ENCODE data around the gene ANKRD13D.

ANKRD13D gene

GRCh38 chr11:67289226-67289650 is at the start of gene ANKRD13D:
ANKRD13D (plus strand) TSS chr11:67289303; CDS start chr11:67289461, 158 bp downstream.
- H3K4me1 ChIP-seq (ENCODE audit: control insufficient read depth, insufficient read depth, low read length), result no peaks in the 10 kb centered on the region
- no peaks in the 10 kb centered on the region for H3K27me3 ChIP-seq (ENCODE audit: control insufficient read depth, insufficient read depth, low read length)
- H3K4me3 ChIP-seq (ENCODE audit: low read depth, low read length), result peak within 1 kb of the TSS; percentile 76
- peak within 1 kb of the TSS; percentile 79 for H3K9ac ChIP-seq (ENCODE audit: low read depth, low read length)
- H3K36me3 ChIP-seq (ENCODE audit: control insufficient read depth, insufficient read depth, low read length), result peaks cover 40% of the 10 kb centered on the region
- no peaks in the 10 kb centered on the region for H3K9me3 ChIP-seq (ENCODE audit: control insufficient read depth, insufficient read depth, low read length)

- no peaks in the 10 kb centered on the region for H3K27me3 ChIP-seq (ENCODE audit: control insufficient read depth, insufficient read depth, low read length)
- peaks cover 19% of the 10 kb centered on the region for H3K4me1 ChIP-seq (ENCODE audit: control insufficient read depth, insufficient read depth, low read length)
- peak overlapping the region; percentile 99 for H3K9ac ChIP-seq (ENCODE audit: low read depth, low read length)
- H3K4me3 ChIP-seq (ENCODE audit: low read depth, low read length), result peak overlapping the region; percentile 98
- peaks cover 16% of the 10 kb centered on the region for H3K36me3 ChIP-seq (ENCODE audit: control insufficient read depth, insufficient read depth, low read length)
- H3K9me3 ChIP-seq (ENCODE audit: control insufficient read depth, insufficient read depth, low read length), result no peaks in the 10 kb centered on the region
These were observed 49.1 kb upstream of the ANKRD13D start for GRCh38 chr11:67239783-67240575.

GRCh38 chr11:67240576-67241389 is 48.3 kb upstream of the ANKRD13D start:
- Histone ChIP-seq H3K27me3 (ENCODE audit: control insufficient read depth, insufficient read depth, low read length) (no peaks in the 10 kb centered on the region), H3K9me3 (ENCODE audit: control insufficient read depth, insufficient read depth, low read length) (no peaks in the 10 kb centered on the region), H3K4me1 (ENCODE audit: control insufficient read depth, insufficient read depth, low read length) (peaks cover 19% of the 10 kb centered on the region), H3K4me3 (ENCODE audit: low read depth, low read length) (peak overlapping the region; percentile 98), H3K9ac (ENCODE audit: low read depth, low read length) (peak overlapping the region; percentile 99), H3K36me3 (ENCODE audit: control insufficient read depth, insufficient read depth, low read length) (peaks cover 24% of the 10 kb centered on the region)

- no peak overlapping the region for H3K9ac ChIP-seq (ENCODE audit: low read depth, low read length)
- H3K4me3 ChIP-seq (ENCODE audit: low read depth, low read length), result peak overlapping the region; percentile 11
- peaks cover 19% of the 10 kb centered on the region for H3K4me1 ChIP-seq (ENCODE audit: control insufficient read depth, insufficient read depth, low read length)
- H3K27me3 ChIP-seq (ENCODE audit: control insufficient read depth, insufficient read depth, low read length), result no peaks in the 10 kb centered on the region
- peaks cover 35% of the 10 kb centered on the region for H3K36me3 ChIP-seq (ENCODE audit: control insufficient read depth, insufficient read depth, low read length)
- H3K9me3 ChIP-seq (ENCODE audit: control insufficient read depth, insufficient read depth, low read length), result no peaks in the 10 kb centered on the region
These were observed 46.6 kb upstream of the ANKRD13D start for GRCh38 chr11:67242548-67242947.

- Histone ChIP-seq H3K9me3 (ENCODE audit: control insufficient read depth, insufficient read depth, low read length) (no peaks in the 10 kb centered on the region), H3K36me3 (ENCODE audit: control insufficient read depth, insufficient read depth, low read length) (peaks cover 39% of the 10 kb centered on the region), H3K27me3 (ENCODE audit: control insufficient read depth, insufficient read depth, low read length) (no peaks in the 10 kb centered on the region), H3K4me3 (ENCODE audit: low read depth, low read length) (peak overlapping the region; percentile 5), H3K9ac (ENCODE audit: low read depth, low read length) (peak overlapping the region; percentile 8), H3K4me1 (ENCODE audit: control insufficient read depth, insufficient read depth, low read length) (peaks cover 19% of the 10 kb centered on the region)
These were observed 46.1 kb upstream of the ANKRD13D start for GRCh38 chr11:67243051-67243450.

GRCh38 chr11:67245046-67245445 is 44.1 kb upstream of the ANKRD13D start:
- no peaks in the 10 kb centered on the region for H3K27me3 ChIP-seq (ENCODE audit: control insufficient read depth, insufficient read depth, low read length)
- peaks cover 5% of the 10 kb centered on the region for H3K4me1 ChIP-seq (ENCODE audit: control insufficient read depth, insufficient read depth, low read length)
- H3K36me3 ChIP-seq (ENCODE audit: control insufficient read depth, insufficient read depth, low read length), result peaks cover 59% of the 10 kb centered on the region
- H3K9me3 ChIP-seq (ENCODE audit: control insufficient read depth, insufficient read depth, low read length), result no peaks in the 10 kb centered on the region
- no peak overlapping the region for H3K4me3 ChIP-seq (ENCODE audit: low read depth, low read length)
- H3K9ac ChIP-seq (ENCODE audit: low read depth, low read length), result no peak overlapping the region

GRCh38 chr11:67247946-67248550 is 41.1 kb upstream of the ANKRD13D start:
- no peaks in the 10 kb centered on the region for H3K27me3 ChIP-seq (ENCODE audit: control insufficient read depth, insufficient read depth, low read length)
- no peak overlapping the region for H3K4me3 ChIP-seq (ENCODE audit: low read depth, low read length)
- no peaks in the 10 kb centered on the region for H3K4me1 ChIP-seq (ENCODE audit: control insufficient read depth, insufficient read depth, low read length)
- H3K36me3 ChIP-seq (ENCODE audit: control insufficient read depth, insufficient read depth, low read length), result peaks cover 84% of the 10 kb centered on the region
- no peak overlapping the region for H3K9ac ChIP-seq (ENCODE audit: low read depth, low read length)
- H3K9me3 ChIP-seq (ENCODE audit: control insufficient read depth, insufficient read depth, low read length), result no peaks in the 10 kb centered on the region

GRCh38 chr11:67248653-67249052 is 40.5 kb upstream of the ANKRD13D start:
- H3K9ac ChIP-seq (ENCODE audit: low read depth, low read length), result no peak overlapping the region
- H3K4me3 ChIP-seq (ENCODE audit: low read depth, low read length), result no peak overlapping the region
- H3K4me1 ChIP-seq (ENCODE audit: control insufficient read depth, insufficient read depth, low read length), result no peaks in the 10 kb centered on the region
- no peaks in the 10 kb centered on the region for H3K27me3 ChIP-seq (ENCODE audit: control insufficient read depth, insufficient read depth, low read length)
- H3K36me3 ChIP-seq (ENCODE audit: control insufficient read depth, insufficient read depth, low read length), result peaks cover 84% of the 10 kb centered on the region
- no peaks in the 10 kb centered on the region for H3K9me3 ChIP-seq (ENCODE audit: control insufficient read depth, insufficient read depth, low read length)

- no peaks in the 10 kb centered on the region for H3K4me1 ChIP-seq (ENCODE audit: control insufficient read depth, insufficient read depth, low read length)
- no peak overlapping the region for H3K9ac ChIP-seq (ENCODE audit: low read depth, low read length)
- no peaks in the 10 kb centered on the region for H3K9me3 ChIP-seq (ENCODE audit: control insufficient read depth, insufficient read depth, low read length)
- no peak overlapping the region for H3K4me3 ChIP-seq (ENCODE audit: low read depth, low read length)
- H3K27me3 ChIP-seq (ENCODE audit: control insufficient read depth, insufficient read depth, low read length), result no peaks in the 10 kb centered on the region
- peaks cover 91% of the 10 kb centered on the region for H3K36me3 ChIP-seq (ENCODE audit: control insufficient read depth, insufficient read depth, low read length)
These were observed 38.8 kb upstream of the ANKRD13D start for GRCh38 chr11:67250059-67251043.

GRCh38 chr11:67251841-67252240 is 37.3 kb upstream of the ANKRD13D start:
- Histone ChIP-seq H3K9ac (ENCODE audit: low read depth, low read length) (no peak overlapping the region), H3K4me3 (ENCODE audit: low read depth, low read length) (no peak overlapping the region), H3K36me3 (ENCODE audit: control insufficient read depth, insufficient read depth, low read length) (peaks cover 91% of the 10 kb centered on the region), H3K4me1 (ENCODE audit: control insufficient read depth, insufficient read depth, low read length) (no peaks in the 10 kb centered on the region), H3K9me3 (ENCODE audit: control insufficient read depth, insufficient read depth, low read length) (no peaks in the 10 kb centered on the region), H3K27me3 (ENCODE audit: control insufficient read depth, insufficient read depth, low read length) (no peaks in the 10 kb centered on the region)

- H3K9me3 ChIP-seq (ENCODE audit: control insufficient read depth, insufficient read depth, low read length), result no peaks in the 10 kb centered on the region
- H3K4me3 ChIP-seq (ENCODE audit: low read depth, low read length), result no peak overlapping the region
- no peaks in the 10 kb centered on the region for H3K4me1 ChIP-seq (ENCODE audit: control insufficient read depth, insufficient read depth, low read length)
- H3K36me3 ChIP-seq (ENCODE audit: control insufficient read depth, insufficient read depth, low read length), result peaks cover 86% of the 10 kb centered on the region
- H3K27me3 ChIP-seq (ENCODE audit: control insufficient read depth, insufficient read depth, low read length), result no peaks in the 10 kb centered on the region
- H3K9ac ChIP-seq (ENCODE audit: low read depth, low read length), result no peak overlapping the region
These were observed 36.3 kb upstream of the ANKRD13D start for GRCh38 chr11:67252831-67253239.
